HUES64 (cell line): ENCODE measurements around the gene TP53BP1.

Experiments used
- H3K27ac ChIP-seq: 2 replicates; pipeline ENCODE4 v1.7.0; 2013; ENCODE audit warnings: low read depth, low read length, inconsistent platforms
- H3K27me3 ChIP-seq: 2 replicates; pipeline ENCODE4 v1.6.1; 2013; ENCODE audit warnings: mild to moderate bottlenecking, low read length; ENCODE audit not compliant: insufficient read depth
- H3K36me3 ChIP-seq: 2 replicates; pipeline ENCODE4 v1.6.1; 2013; ENCODE audit warnings: mild to moderate bottlenecking, low read length; ENCODE audit not compliant: insufficient read depth
- H3K4me1 ChIP-seq: 2 replicates; pipeline ENCODE4 v1.6.1; 2013; ENCODE audit warnings: mild to moderate bottlenecking, low read length, moderate library complexity; ENCODE audit not compliant: insufficient read depth
- H3K4me3 ChIP-seq: 2 replicates; pipeline ENCODE4 v1.5.1; 2013; ENCODE audit warnings: mild to moderate bottlenecking, low read length, moderate library complexity
- H3K9ac ChIP-seq: 2 replicates; pipeline ENCODE4 v1.6.1; 2013; ENCODE audit warnings: mild to moderate bottlenecking, low read depth, low read length
- H3K9me3 ChIP-seq: 2 replicates; pipeline ENCODE4 v1.6.1; 2013; ENCODE audit warnings: low read depth, low read length; ENCODE audit not compliant: insufficient read depth
- WGBS: fragments of 150-250, 120-280 bp; methylation state at CpG from one replicate; pipeline ENCODE4 v1.1.7; 2013; ENCODE audit warnings: missing lambda C conversion rate; 5-methylcytosine and 5-hydroxymethylcytosine counted together

Gene TP53BP1

GRCh38 chr15:43508991-43509659 is 16.2 kb upstream of the TP53BP1 start:
- Histone ChIP-seq H3K27ac (no peak overlapping the region), H3K9ac (no peak overlapping the region), H3K4me3 (no peak overlapping the region), H3K9me3 (no peaks in the 10 kb centered on the region), H3K27me3 (peaks cover 19% of the 10 kb centered on the region), H3K4me1 (peaks cover 10% of the 10 kb centered on the region), H3K36me3 (no peaks in the 10 kb centered on the region)
- WGBS = 89% methylated on average over 8 of the region's 9 CpGs

- peaks cover 8% of the 10 kb centered on the region; the same call in 1 of the 2 replicates for H3K4me1 ChIP-seq
- H3K9ac ChIP-seq = no peak overlapping the region
- H3K9me3 ChIP-seq = no peaks in the 10 kb centered on the region
- no peak overlapping the region for H3K27ac ChIP-seq
- H3K36me3 ChIP-seq = no peaks in the 10 kb centered on the region
- H3K27me3 ChIP-seq = peaks cover 19% of the 10 kb centered on the region
- no peak overlapping the region for H3K4me3 ChIP-seq
- WGBS = no CpG with 5 or more reads among the region's 1 CpG
Measured at GRCh38 chr15:43508421-43508820, 15.5 kb upstream of the TP53BP1 start.

- no peak overlapping the region for H3K4me3 ChIP-seq
- 93% methylated on average over 1 of the region's 1 CpG for WGBS
- H3K27ac ChIP-seq = no peak overlapping the region
- H3K4me1 ChIP-seq = peaks cover 3% of the 10 kb centered on the region; the same call in 1 of the 2 replicates
- H3K9me3 ChIP-seq = no peaks in the 10 kb centered on the region
- H3K27me3 ChIP-seq = no peaks in the 10 kb centered on the region
- no peaks in the 10 kb centered on the region for H3K36me3 ChIP-seq
- H3K9ac ChIP-seq = no peak overlapping the region
Measured at GRCh38 chr15:43505738-43506137, 12.8 kb upstream of the TP53BP1 start.

- H3K36me3 ChIP-seq = no peaks in the 10 kb centered on the region
- no peaks in the 10 kb centered on the region for H3K4me1 ChIP-seq
- H3K4me3 ChIP-seq = no peak overlapping the region
- WGBS = no CpG with 5 or more reads among the region's 1 CpG
- H3K9ac ChIP-seq = no peak overlapping the region
- H3K9me3 ChIP-seq = no peaks in the 10 kb centered on the region
- no peak overlapping the region for H3K27ac ChIP-seq
- no peaks in the 10 kb centered on the region for H3K27me3 ChIP-seq
Measured at GRCh38 chr15:43499635-43500034, 6.7 kb upstream of the TP53BP1 start.

GRCh38 chr15:43498990-43499389 is 6.0 kb upstream of the TP53BP1 start:
- Histone ChIP-seq H3K9ac (no peak overlapping the region), H3K36me3 (no peaks in the 10 kb centered on the region), H3K4me1 (peaks cover 3% of the 10 kb centered on the region; the same call in 1 of the 2 replicates), H3K27ac (no peak overlapping the region), H3K9me3 (no peaks in the 10 kb centered on the region), H3K27me3 (no peaks in the 10 kb centered on the region), H3K4me3 (no peak overlapping the region)
- WGBS = 85% methylated on average over 2 of the region's 3 CpGs

GRCh38 chr15:43493703-43494472 is 932 bp upstream of the TP53BP1 start:
- no peak overlapping the region for H3K9ac ChIP-seq
- no peaks in the 10 kb centered on the region for H3K27me3 ChIP-seq
- H3K4me1 ChIP-seq = peaks cover 17% of the 10 kb centered on the region
- no peaks in the 10 kb centered on the region for H3K9me3 ChIP-seq
- WGBS = 79% methylated on average over 7 of the region's 7 CpGs
- peak overlapping the region; percentile 63; the same call in 1 of the 2 replicates for H3K27ac ChIP-seq
- H3K36me3 ChIP-seq = peaks cover 31% of the 10 kb centered on the region
- peak overlapping the region; percentile 83 for H3K4me3 ChIP-seq

- peaks cover 47% of the 10 kb centered on the region for H3K36me3 ChIP-seq
- H3K4me1 ChIP-seq = peaks cover 17% of the 10 kb centered on the region
- H3K9me3 ChIP-seq = no peaks in the 10 kb centered on the region
- peak overlapping the region; percentile 94; the same call in 1 of the 2 replicates for H3K27ac ChIP-seq
- H3K27me3 ChIP-seq = no peaks in the 10 kb centered on the region
- peak overlapping the region; percentile 83 for H3K9ac ChIP-seq
- 5% methylated on average over 7 of the region's 7 CpGs for WGBS
- peak overlapping the region; percentile 83 for H3K4me3 ChIP-seq
Measured at GRCh38 chr15:43492266-43492665, 690 bp downstream of the TP53BP1 start.

GRCh38 chr15:43489191-43489590 is 3.8 kb downstream of the TP53BP1 start:
- peaks cover 75% of the 10 kb centered on the region for H3K36me3 ChIP-seq
- no peaks in the 10 kb centered on the region for H3K9me3 ChIP-seq
- 97% methylated on average over 1 of the region's 1 CpG for WGBS
- no peak overlapping the region for H3K4me3 ChIP-seq
- H3K27ac ChIP-seq = no peak overlapping the region
- H3K27me3 ChIP-seq = no peaks in the 10 kb centered on the region
- peaks cover 16% of the 10 kb centered on the region for H3K4me1 ChIP-seq
- H3K9ac ChIP-seq = no peak overlapping the region

GRCh38 chr15:43488790-43489189 is 4.2 kb downstream of the TP53BP1 start:
- no peak overlapping the region for H3K4me3 ChIP-seq
- no peaks in the 10 kb centered on the region for H3K9me3 ChIP-seq
- peaks cover 79% of the 10 kb centered on the region for H3K36me3 ChIP-seq
- peaks cover 12% of the 10 kb centered on the region for H3K4me1 ChIP-seq
- H3K27me3 ChIP-seq = no peaks in the 10 kb centered on the region
- no peak overlapping the region for H3K27ac ChIP-seq
- WGBS = 96% methylated on average over 2 of the region's 3 CpGs
- no peak overlapping the region for H3K9ac ChIP-seq

GRCh38 chr15:43487271-43487895 is 5.6 kb downstream of the TP53BP1 start:
- Histone ChIP-seq H3K9ac (no peak overlapping the region), H3K27ac (no peak overlapping the region), H3K9me3 (no peaks in the 10 kb centered on the region), H3K4me3 (no peak overlapping the region), H3K27me3 (no peaks in the 10 kb centered on the region), H3K36me3 (peaks cover 91% of the 10 kb centered on the region), H3K4me1 (peaks cover 9% of the 10 kb centered on the region)
- 93% methylated on average over 5 of the region's 6 CpGs for WGBS

- Histone ChIP-seq H3K9ac (no peak overlapping the region), H3K4me3 (no peak overlapping the region), H3K4me1 (no peaks in the 10 kb centered on the region), H3K9me3 (no peaks in the 10 kb centered on the region), H3K36me3 (peaks cover 89% of the 10 kb centered on the region), H3K27me3 (no peaks in the 10 kb centered on the region), H3K27ac (no peak overlapping the region)
- 93% methylated on average over 2 of the region's 2 CpGs for WGBS
Measured at GRCh38 chr15:43484455-43484854, 8.5 kb downstream of the TP53BP1 start.
